Right kidney (tissue), 1 donor: ENCODE results near the gene NUP93.
"Not testable (repeated sequence)": the region's sequence is repeated elsewhere in the genome, so short reads cannot be mapped to it uniquely, and the experiment has no call there.

Experiments used
- DNase-seq: peaks from one replicate; pipeline ENCODE4 v3.0.0-alpha.2; 2016

Gene NUP93

DNA sequence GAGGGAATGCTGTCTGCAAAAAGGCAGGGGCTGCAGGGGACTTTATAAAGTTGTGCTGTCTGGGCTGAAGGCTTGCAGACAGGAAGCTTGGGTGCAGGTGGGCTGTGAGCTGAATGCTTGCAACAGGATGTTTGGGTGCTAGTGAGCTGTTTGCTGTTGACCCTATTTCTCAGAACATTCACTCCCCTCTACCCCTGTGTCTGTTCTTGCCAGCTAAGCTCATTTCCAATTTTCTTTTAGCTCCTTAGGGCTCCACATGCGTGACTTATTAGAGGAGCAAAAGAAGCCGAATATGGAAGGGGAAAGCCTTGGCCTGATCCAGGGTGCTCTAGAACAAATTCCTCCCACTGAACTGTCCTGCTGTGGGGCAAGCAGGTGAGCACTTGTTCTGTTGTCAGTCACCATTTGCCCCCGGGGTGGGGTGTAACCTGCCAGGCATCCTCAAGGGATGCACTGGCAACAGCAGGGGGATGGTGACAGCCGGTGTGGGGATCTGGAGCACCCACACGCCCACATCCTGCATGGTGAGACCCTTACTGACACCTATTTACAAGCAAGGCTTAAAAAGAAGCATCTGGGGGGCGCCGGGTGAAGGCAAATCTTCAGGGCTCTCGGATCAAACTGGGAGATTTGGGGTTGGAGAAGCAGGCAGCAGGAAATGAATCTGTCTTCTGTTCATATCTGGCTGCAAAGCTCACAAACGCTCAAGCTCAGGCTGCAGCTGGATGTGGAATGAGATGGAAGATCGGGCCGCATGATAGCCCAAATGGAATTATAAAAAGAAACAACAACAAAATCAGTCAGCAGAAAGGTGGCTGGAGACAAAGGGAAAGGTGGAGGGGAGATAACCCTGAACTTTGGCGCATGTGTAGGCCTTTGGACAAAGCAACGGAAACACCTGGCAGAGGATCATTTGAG is 21.1 kb upstream of the NUP93 start:
- no peak for DNase-seq

DNA sequence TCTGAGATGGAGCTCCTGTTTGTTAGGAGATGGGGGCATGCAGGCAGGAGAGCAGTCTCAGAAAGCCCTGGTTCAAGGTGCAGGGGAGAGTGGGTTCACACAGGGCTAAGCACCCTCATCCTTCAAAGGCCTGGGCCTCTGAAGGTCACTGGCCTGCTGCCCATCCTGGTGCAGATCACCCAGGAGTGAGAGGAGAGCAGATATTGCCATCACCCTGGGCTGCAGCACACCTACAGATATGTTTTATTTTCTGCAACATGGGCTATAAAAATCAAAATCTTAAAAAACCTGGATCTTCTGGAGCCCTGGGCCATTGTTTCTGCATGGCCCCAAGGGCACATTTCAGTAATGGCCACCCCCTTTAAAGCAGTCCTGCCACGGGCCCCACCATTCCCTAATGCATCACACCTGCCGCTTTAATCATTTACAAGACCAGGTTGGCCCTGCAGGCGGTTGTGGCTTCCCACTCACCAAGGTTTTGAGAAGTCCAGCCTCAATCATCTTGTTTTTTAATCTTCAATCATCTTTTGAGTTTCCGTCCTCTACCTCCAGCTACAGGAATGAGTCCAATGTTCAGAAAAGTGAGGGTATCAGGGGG is 20.4 kb upstream of the NUP93 start:
- no peak for DNase-seq

DNA sequence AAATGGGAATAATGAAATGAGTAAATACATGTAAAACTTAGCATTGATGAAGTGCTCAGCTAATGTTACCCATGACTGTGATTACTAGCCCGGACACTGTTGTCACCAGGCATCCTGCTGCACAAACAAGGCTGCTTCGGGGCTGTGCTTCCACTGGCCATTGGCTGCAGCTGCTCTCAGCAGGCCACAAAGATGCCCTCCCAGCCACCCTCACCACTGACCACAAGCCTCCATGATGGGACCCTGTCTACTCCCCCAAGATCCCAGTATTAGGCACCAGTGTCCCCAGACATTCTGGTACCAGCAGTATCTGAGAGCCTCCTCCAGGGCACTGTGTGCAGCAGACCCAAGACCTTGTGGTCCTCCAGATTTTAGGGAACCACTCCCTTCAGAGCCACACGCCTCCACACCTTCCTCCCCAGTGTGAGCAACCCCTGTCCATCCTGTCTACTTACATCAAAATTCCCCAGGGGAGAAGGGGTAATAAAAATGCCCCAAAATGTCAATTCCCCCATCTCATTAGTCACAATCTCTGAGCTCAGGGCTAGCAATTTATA is 19.7 kb upstream of the NUP93 start:
- no peak for DNase-seq

DNA sequence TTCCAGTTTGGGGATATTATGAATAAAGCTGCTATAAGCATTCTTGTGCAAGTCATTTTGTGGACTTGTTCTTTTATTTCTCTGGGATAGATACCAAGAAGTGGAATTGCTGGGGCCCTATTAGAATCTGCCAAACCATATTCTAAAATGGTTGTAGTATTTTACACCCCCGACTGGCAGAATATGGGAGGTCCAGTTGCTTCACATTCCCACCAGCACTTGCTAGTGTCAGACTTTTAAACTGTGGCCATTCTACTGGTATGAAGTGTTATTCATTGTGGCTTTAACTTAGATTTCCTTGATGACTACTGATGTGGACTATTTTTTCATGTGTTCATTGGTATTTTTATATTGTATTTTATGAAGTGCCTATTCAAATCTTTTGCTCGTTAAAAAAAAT is 18.1 kb upstream of the NUP93 start:
- no peak for DNase-seq

DNA sequence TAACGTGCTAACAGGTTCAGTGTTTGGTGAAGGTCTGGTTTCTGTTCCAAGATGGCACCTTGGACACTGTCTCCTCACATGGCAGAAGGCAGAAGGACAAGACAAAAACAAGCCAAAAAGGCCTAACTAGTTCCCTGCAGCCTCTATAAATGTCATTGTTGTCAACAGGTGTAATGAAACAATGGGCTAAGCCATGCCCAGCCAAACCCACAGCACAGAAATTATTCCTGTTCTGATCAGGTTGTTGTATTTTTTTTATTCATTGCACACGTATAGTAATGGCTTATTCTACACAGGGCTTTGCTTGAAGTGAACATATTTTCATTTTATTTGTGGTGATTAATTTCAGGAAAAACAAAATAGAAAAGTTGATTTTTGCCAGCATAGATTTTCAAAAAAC is 16.1 kb upstream of the NUP93 start:
- no peak for DNase-seq

DNA sequence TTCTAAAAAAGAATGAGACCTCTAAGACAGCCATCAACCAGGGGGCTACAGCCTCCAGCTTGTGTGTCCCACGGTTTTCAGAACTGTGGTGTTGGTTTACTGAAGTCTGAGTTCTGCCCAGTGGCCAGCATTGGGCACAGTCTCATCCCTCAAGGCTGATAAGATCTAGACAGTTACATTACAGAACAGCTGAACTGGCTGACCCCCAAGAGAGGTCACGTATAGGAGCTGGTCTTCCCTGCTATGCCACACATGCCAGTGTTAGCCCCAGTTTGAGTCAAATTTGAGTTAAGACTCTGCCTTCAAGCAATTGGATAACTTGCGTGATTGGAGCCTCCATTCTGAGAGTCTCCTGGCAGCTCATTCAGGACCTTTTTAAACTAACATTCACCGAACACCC is 14.8 kb upstream of the NUP93 start:
- no peak for DNase-seq

DNA sequence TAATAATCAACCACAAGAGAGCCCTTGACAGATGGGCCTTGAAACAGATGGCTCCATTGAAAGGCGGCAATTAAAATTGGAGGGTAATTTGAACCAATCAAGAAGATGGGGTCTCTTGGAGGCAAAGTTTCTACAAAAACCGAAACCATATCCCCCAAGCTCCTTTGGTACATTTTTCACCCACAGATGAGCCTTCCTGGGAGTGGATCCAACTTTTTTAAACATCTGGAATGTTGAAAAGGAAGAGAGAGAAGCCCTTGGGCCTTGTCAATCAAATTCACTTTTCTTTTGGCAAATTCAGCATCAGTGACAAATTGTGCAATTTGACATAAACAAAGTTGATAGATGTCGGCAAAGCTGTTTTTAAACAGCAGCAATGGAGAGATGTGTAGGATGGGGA is 13.2 kb upstream of the NUP93 start:
- no peak for DNase-seq

DNA sequence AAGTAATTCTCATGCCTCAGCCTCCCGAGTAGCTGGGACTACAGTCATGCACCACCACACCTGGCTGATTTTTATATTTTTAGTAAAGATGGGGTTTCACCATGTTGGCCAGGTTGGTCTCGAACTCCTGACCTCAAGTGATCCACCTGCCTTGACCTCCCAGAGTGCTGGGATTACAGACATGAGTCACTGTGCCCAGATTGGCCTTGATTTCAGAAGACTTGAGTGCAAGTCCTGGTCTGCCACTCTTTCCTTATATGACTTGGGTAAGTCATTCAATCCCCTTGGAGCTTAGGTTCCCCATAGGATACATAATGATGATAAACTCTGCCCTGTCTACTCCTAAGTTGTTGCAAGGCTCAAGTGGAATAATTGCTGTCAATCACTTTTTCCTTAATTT is 12.4 kb upstream of the NUP93 start:
- DNase-seq = not testable (repeated sequence)

DNA sequence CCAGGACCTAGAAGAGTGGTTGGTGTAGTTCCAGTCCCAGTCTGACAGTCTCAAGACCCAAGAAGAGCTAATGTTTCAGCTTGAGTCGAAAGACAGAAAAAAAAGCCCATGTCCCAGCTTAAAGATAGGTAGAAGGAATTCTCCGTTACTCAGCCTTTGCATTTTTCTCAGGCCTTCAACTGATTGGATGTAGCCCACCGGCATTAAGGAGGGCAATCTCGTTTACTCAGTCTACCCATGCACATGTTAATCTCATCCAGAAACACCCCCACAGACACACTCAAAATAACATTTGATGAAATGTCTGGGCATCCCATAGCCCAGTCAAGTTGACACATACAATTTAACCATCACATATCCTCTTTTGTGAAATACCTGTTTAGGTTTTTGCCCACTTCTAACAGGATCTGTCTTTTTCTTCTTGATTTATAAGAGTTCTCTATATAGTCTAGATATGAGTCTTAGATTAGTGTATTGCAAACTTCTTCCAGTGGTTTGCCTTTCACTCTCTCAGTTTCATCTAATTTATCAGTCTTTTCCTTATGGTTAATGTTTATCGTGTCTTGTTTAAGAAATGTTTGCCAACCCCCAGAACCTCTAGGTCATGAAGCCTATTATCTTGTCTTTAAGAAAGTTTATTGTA is 7.6 kb upstream of the NUP93 start:
- DNase-seq = no peak

DNA sequence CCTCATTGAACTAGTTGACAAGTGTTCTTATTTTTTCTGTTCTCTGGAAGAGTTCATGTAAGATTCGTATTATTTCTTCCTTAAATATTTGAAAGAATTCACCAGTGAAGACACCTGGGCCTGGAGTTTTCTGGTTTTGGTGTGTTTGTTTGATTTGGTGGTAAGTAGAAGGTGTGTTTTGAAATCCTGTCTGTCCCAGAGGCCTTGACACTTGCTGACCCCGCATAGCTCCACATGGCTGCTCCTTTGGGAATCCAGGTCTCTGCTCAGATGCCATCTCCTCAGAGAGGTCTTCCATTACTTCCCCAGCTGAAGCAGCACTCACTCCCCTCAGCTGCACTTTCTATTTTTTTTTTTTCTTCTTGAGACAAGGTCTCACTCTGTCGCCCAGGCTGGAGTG is 5.7 kb upstream of the NUP93 start:
- DNase-seq = no peak

DNA sequence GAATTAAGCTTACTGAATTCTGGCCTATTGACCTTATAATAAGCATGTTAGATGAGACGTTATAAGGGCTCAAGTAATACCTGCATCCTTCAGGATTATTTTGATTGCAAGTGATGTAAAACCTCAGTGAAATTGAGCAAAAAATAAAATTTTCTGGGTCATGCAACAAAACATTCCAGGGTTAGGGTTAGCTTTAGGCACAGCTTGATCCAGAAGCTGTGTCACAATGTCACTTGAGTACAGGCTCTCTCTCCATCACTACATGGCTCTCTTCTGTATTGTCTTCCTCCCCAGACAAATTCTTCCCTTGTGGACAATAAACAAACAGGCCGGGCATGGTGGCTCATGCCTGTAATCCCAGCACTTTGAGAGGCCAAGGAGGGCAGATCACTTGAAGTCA is 3.6 kb upstream of the NUP93 start:
- DNase-seq = no peak

DNA sequence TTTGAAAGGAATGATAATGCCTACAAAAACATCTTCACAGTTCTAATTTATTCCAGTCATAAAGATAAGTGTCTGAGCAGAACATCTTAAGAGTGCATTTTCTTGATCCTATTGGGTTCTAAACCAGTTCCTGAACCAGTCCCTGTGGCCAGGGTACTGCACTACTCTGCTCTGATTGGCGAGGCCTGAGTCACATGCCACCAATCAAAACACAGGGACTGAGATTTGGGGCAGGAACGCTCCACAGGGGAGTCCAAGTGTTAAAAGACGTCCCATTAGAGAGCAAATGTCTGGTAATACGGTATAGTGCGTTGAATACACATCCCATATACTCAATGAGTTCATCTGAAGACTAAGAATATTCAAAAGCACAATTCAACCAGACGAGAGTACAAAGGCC is 3.0 kb upstream of the NUP93 start:
- DNase-seq = no peak

DNA sequence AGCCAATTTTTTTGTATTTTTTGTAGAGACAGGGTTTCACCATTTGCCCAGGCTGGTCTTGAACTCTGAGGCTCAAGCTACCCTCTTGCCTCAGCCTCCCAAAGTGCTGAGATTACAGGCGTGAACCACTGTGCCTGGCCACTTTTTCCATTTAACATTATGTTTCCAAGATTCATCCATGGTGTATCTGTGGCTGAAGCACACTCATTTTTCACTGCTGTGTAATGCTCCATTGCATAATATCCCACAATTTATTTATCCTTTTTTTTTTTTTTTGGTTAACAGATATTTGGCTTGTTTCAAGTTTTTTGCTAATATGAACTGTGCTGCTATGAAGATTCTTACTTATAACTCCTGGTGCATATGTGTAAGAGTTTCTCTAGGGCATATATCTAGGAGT is 1.9 kb upstream of the NUP93 start:
- DNase-seq = no peak

DNA sequence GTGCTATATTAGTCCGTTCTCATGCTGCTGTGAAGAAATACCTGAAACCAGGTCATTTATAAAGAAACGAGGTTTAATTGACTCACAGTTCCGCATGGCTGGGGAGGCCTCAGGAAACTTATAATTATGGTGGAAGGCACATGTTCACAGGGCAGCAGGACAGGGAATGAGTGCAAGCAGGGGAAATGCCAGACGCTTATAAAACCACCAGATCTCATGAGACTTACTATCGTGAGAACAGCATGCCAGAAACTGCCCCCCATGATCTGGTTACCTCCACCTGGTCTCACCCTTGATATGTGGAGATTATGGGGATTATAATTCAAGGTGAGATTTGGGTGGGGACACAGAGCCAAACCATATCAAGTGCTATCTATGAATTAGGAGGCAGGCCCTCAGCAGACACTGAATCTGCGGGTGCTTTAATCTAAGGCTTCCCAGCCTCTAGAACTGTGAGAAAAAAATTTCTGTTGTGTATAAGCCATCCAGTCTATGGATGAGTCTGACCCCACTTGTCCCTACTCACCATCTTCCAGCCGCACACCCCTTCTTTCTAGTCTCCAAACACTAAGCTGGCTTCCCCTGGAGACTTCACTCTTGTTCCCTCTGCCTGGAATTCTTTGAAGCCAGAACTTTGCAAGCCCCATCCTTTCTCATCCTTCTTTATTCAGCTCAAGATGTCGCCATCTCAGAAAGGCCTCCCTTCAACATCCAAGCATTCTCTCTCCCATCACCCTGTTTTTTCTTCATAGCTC is 772 bp upstream of the NUP93 start:
- no peak for DNase-seq

DNA sequence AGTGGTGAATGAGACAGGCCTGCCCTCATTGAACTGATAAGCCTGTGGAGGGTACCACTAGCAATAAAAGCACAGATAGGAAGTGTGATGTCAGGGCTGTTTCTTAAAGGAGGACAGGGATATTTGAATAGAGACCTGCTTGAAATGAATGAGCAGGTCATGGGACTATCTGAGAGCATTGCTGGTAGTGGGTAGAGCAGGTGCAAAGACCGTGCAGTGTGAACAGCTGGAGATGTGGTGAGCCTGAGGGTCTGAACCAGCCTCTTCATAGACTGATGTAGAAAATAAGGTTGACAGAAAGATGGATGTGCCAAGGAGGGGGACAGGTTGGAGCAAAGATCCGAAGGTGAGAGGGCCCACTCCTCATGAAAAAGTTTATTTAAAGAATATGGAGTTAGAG is 2.4 kb downstream of the NUP93 start:
- no peak for DNase-seq

DNA sequence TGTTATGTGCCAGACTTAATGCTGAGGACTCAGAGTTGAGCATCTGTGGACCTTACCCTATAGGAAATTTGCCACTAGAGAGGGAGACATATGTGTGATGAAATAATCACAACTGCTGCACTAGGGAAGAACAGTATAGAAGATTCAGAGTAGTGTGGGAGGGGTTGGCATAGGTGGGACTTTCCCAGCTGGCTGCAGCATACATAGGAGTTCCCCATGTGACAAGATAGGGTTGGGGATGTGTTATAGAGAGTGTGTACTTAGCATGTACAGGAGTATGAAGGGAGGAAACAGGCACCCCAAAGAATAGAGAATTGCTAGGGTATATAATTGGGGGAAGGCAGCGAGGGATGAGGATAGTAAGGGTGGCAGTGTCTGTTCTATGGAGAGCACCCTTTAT is 2.9 kb downstream of the NUP93 start:
- no peak for DNase-seq

DNA sequence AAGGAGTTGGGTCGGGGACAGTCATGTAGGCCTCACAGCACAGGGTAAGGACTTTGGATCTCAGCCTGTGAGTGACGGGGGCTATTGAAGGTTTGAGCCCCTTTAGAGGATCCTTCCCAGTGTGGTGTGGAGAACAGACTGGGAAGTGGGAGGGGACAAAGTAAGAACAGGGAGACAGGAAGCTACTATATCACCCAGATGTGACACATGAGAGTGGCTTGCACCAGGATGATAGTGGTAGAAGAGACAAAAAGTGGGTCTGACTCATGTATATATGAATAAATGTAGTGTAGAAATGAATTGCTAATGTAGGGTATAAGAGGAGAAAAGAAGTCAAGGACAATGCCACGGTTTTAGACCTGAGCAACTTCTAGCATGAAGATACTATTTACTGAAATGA is 4.5 kb downstream of the NUP93 start:
- no peak for DNase-seq

DNA sequence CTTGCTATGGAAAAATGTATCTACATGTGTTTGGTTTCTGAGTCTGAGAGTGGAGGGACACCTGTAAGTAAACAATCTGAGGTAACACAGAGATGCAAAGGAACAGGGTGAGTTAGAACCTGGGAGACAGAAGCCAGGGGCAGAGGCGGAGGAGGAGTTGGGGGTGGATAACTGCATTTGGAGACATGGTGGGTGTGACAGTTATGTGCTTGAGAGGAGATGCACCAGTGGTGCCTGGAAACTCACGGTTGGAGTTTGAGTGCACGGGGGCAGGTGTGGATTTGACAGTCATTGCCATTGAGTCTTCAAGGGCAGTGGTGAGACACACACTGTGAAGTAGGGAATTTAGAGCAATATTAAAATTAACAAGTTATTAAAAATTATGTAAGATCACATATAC is 6.5 kb downstream of the NUP93 start:
- DNase-seq = no peak

DNA sequence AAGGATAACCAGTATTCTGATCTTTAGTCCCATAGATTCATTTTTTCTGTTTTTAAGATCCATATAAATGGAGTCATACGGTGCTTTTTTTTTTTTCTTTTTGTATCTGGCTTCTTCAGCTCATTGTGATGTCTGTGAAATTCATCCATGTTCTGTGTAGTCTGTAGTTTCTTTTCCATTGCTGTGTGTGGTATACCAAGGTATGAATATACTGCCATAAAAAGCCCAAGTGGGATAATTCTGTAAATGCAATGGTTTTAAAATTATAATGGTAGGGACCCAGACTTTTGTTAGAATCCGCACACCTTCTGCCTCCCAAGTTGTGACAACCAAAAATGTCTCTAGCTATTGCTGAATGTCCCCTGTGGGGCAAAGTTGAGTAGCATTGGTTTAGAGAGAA is 7.6 kb downstream of the NUP93 start:
- no peak for DNase-seq

DNA sequence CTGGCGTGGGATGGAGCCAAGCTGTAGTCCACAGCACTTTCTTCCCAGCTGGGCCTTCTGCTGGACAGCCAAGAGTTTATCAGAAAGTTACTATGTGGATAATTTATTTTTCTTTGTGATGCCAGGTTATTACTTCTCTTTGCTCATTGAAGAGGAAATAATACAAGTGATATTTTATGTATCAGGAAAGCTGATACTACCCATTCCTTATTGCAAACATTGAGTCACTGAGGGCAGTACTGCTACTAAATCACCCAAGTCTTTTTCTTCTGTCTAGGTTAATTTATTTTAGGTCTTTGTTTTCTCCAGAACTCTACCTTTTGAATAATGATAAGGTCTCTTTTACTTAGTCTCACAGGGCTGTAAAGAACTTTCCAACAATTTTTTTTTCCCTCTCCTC is 8.3 kb downstream of the NUP93 start:
- no peak for DNase-seq

DNA sequence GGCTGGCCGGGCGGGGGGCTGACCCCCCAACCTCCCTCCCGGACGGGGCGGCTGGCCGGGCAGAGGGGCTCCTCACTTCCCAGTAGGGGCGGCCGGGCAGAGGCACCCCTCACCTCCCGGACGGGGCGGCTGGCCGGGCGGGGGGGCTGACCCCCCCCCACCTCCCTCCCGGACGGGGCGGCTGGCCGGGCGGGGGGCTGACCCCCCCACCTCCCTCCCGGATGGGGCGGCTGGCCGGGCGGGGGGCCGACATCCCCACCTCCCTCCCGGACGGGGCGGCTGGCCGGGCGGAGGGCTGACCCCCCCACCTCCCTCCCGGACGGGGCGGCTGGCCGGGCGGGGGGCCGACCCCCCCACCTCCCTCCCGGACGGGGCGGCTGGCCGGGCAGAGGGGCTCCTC is 9.4 kb downstream of the NUP93 start:
- not testable (repeated sequence) for DNase-seq

DNA sequence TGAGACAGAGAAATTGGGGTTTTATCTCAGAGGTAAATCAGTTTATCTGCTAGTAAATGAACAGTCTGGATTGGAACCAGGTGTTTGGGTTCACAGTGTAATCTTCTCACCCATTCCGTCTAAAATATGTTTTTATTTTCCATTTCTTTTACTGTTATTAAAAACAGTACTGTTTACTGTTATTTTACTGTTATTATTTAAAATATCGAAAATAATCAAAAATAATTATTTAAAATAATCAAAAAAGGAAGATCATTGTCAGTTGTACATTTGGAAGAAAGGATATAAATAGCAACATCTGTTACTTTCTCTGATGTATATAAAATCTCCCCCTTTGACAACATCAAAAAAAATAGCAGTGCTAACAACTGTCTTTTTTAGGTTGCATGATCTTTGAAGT is 11.5 kb downstream of the NUP93 start:
- no peak for DNase-seq
